HPDE6-E6E7 (cell line): ENCODE data around the gene KCNH4.

Experiments
- DNase-seq: peaks from one replicate; pipeline ENCODE4 v3.0.0; 2011; ENCODE audit warnings: missing footprints; ENCODE audit errors: extremely low spot score

Gene KCNH4

GRCh38 chr17:42117397-42118125 lies 63.4 kb downstream of the KCNH4 start:
- DNase-seq: no peak

- DNase-seq: peak; percentile 56
These were observed 64.1 kb downstream of the KCNH4 start for GRCh38 chr17:42116705-42117396.

GRCh38 chr17:42114118-42114517 lies 66.8 kb downstream of the KCNH4 start:
- no peak for DNase-seq

- no peak for DNase-seq
These were observed 67.5 kb downstream of the KCNH4 start for GRCh38 chr17:42113293-42114069.

DNA sequence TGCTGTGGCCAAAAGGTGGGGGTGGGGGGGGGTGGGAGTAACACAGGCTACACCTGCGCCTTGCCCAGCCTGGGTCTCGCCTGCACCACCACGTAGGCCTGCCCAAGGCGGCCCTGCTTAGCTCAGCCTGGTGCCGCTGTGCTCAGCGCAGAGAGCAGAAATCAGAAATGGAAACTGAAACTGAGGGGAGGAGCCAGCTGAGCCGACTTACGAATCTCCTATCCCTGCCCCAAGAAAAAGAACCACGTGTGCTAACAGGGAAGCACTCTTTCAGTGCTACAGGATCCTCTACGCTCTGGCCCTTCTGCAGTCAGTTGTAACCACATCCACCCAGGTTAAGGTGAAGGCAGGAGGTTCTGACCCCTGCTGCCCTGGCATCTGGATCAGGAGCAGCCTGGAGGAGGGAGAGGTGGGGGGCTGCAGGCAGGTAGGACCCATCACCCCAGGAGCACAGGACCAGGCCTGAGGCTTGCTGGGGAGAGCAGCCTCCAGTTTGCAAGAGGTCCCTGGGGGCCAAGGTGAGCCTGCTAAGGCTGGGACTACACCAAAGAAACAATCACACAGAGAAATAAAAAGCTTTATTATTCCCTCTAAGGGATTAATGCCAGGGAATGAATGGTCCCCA lies 68.3 kb downstream of the KCNH4 start, which contains the start of gene DHX58:
DHX58 (minus strand) TSS at position 163 of the 625 bp plus-strand sequence. CDS start 822 bp downstream, outside the sequence.
- peak; percentile 93 for DNase-seq

DNA sequence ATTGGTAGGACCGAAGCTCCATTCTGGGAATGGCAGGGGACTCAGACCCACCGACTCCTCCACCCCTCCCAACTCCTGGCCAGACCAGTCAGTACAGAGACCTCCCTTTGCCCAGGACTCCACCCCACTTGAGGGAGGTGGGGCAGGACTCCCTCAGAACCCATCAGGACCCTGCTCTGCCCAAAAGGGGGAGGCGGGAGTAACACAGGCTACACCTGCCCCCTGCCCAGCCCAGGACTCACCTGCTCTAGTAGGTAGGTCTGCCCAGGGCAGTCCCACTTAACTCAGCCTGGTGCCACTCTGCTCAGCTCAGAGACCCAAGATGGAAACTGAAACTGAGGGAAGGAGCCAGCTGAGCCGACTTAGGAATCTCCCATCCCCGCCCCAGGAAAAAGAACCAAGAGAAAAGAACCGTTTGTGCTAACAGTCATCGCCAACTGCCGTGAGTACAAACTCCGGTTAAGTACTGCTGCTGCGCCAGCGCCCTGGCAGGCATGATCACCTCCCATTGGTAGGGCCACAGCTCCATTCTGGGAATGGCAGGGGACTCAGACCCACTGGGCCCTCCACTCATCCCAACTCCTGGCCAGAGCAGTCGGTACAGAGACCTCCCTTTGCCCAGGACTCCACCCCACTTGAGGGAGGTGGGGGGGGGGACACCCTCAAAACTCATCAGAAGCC lies 68.9 kb downstream of the KCNH4 start:
- peak; percentile 38 for DNase-seq

GRCh38 chr17:42111265-42111636 lies 69.7 kb downstream of the KCNH4 start:
- DNase-seq: no peak

- DNase-seq: no peak
These were observed 70.4 kb downstream of the KCNH4 start for GRCh38 chr17:42110301-42111264.

DNA sequence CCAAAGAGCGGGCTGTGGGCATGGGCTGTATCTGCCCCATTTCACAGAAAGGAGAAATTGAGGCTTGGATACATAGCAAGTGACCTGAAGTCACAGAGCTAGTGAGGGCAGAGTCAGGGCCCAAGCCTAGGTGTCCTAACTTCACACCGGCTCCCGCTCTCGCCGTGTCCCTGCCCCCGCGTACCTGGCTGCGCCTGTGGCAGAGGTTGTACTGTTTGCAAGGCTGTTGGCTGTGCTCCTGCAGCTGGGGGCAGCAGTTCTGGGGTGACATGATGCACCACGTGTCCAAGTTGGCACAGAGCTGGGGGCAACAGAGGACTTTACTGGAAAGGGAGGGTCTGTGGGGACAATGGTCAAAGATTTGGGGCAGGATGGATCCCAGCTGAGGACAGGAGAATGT lies 71.9 kb downstream of the KCNH4 start:
- DNase-seq: no peak

DNA sequence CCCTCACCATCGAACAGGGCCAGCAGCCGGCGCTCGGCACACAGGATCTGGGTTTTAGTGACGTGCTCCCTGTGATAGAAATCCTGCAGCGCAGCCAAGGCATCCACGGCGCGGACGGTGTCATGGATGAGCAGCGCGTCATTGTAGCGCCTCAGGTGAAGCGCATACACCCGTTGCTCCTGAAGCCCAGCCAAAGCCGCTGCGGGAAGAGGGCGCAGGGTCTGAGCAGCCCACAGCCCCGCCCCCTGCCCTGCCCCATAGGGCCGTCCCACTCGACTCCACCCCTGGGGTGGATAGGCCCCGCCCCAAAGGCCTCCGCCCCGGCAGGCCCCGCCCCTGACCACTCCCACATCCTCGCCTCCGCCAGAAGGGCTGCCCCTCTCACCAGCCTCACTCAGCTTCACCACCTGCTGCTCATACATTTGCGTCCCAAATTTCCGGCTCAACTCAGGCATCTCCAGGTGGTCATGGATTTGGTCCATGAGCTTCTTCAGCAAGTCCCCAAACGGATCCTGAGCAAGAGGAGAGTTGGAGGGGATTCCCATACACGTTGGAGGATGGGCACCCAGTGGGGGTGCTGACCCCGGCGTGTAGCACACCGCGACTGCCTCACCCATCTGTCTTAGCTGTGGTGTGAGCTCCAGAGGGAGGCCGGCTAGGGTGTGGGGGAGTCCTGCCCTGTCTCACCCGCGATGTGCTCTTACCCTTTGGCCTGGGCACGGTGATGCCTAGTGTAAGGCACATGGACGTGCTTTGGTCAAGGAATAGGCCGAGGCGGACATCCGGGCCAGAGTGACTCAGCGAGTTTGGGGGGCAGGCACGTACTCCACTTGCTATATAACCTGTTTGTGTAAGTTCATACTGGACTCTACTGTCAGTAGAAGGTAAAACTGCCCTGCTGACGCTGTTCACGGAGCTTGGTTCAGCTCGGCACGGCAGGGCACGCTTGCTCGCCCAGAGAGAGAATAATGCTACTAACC lies 73.1 kb downstream of the KCNH4 start:
- DNase-seq: peak; percentile 72

DNA sequence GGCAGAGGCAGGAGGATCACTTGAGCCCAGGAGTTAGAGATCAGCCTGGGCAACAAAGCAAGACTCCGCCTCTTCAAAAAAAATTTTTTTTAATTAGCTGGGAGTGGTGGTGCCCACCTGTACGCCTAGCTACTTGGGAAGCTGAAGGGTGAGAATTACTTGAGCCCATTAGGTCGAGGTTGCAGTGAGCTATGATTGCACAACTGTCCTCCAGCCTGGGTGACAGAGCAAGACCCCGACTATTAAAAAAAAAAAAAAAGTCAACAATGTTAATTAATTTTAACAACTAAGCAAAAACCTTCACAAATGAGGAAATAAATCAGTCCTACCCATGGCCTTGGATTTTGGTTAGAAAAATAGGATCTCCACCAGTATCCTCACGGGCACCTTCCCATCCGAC lies 73.8 kb downstream of the KCNH4 start:
- DNase-seq: no peak
